K562 (cell line): ENCODE data around the gene DTYMK. TPM values are rescaled to one million over a fixed set of nuclear protein-coding genes. Genes with fewer than 3 reads are reported as not detected.

Source experiments
- DNMT1 ChIP-seq: fragments of 450-650 bp; IDR thresholded peaks from 2 replicates; pipeline ENCODE4 v1.6.1; 2016; ENCODE audit warnings: antibody characterized with exemption, mild to moderate bottlenecking
- E2F8 ChIP-seq: fragments of 450-650 bp; IDR thresholded peaks from 2 replicates; pipeline ENCODE4 v1.7.1; 2018; ENCODE audit warnings: mild to moderate bottlenecking, low read depth; ENCODE audit not compliant: partially characterized antibody
- FIP1L1 ChIP-seq: fragments of 200-400 bp; formaldehyde crosslinking; IDR thresholded peaks from 2 replicates; pipeline ENCODE4 v1.6.1; 2018; ENCODE audit warnings: mild to moderate bottlenecking, low read depth, low read length; ENCODE audit not compliant: poor library complexity, severe bottlenecking
- KAT8 ChIP-seq: fragments of 450-650 bp; IDR thresholded peaks from 2 replicates; pipeline ENCODE4 v1.6.1; 2016; ENCODE audit warnings: low read depth, mild to moderate bottlenecking
- MNT ChIP-seq, 2 experiments: fragments of 450-650 bp; conservative IDR thresholded peaks; 2 replicates each; pipeline ENCODE4 v1.6.1; 2017; ENCODE audit warnings: mild to moderate bottlenecking in 2 of 2, moderate library complexity in 2 of 2
- NCOA6 ChIP-seq: fragments of 450-650 bp; IDR thresholded peaks from 2 replicates; pipeline ENCODE4 v1.6.1; 2017; ENCODE audit warnings: mild to moderate bottlenecking
- NFYB ChIP-seq: IDR thresholded peaks from 2 replicates; pipeline ENCODE4 v1.6.1; 2011; ENCODE audit warnings: mild to moderate bottlenecking, moderate library complexity; ENCODE audit not compliant: insufficient read length; ENCODE audit errors: extremely low read depth
- RAD21 ChIP-seq, 2 experiments: fragments of 250-450 bp in 1 of 2; fragments of 450-650 bp in 1 of 2; sonication (Bioruptor Pico) in 1 of 2; formaldehyde crosslinking in 1 of 2; IDR thresholded peaks in 1 of 2; conservative IDR thresholded peaks in 1 of 2; 2 replicates each; pipeline versions ENCODE4 v1.4.0 to v1.8.0; 2020 to 2022; ENCODE audit warnings: mild to moderate bottlenecking in 2 of 2, moderate library complexity in 1 of 2
- RAD51 ChIP-seq: fragments of 450-650 bp; IDR thresholded peaks from 2 replicates; pipeline ENCODE4 v1.7.1; 2016; ENCODE audit warnings: low read depth, mild to moderate bottlenecking, borderline replicate concordance
- WHSC1 ChIP-seq: IDR thresholded peaks from one replicate; pipeline ENCODE4 v1.6.1; 2012; ENCODE audit warnings: low read length, control low read depth, inconsistent platforms
- ZFPM2 ChIP-seq: fragments of 250-450 bp; sonication (Bioruptor Pico); IDR thresholded peaks from 2 replicates; pipeline ENCODE4 v1.5.1; 2022; ENCODE audit warnings: mild to moderate bottlenecking
- ZFX ChIP-seq: sonication (generic); formaldehyde crosslinking; IDR thresholded peaks from 2 replicates; pipeline ENCODE4 v1.8.0; 2022; ENCODE audit warnings: mild to moderate bottlenecking, missing genetic modification reagents, moderate library complexity
- ZNF280B ChIP-seq: fragments of 250-450 bp; sonication (Bioruptor Pico); IDR thresholded peaks from 2 replicates; pipeline ENCODE4 v1.5.1; 2021; ENCODE audit warnings: mild to moderate bottlenecking
- ZNF444 ChIP-seq: fragments of 250-450 bp; sonication (Bioruptor Pico); IDR thresholded peaks from 2 replicates; pipeline ENCODE4 v1.4.0; 2020; ENCODE audit warnings: mild to moderate bottlenecking, moderate library complexity
- ZNF699 ChIP-seq: fragments of 250-450 bp; sonication (Bioruptor Pico); IDR thresholded peaks from 2 replicates; pipeline ENCODE4 v1.8.0; 2021; ENCODE audit warnings: mild to moderate bottlenecking, moderate library complexity; ENCODE audit not compliant: insufficient replicate concordance
- ZNF707 ChIP-seq: fragments of 250-450 bp; sonication (Bioruptor Pico); conservative IDR thresholded peaks from 2 replicates; pipeline ENCODE4 v1.8.0; 2022; ENCODE audit warnings: inconsistent platforms, mild to moderate bottlenecking, moderate library complexity
- ZNF778 ChIP-seq: fragments of 450-650 bp; formaldehyde crosslinking; IDR thresholded peaks from 2 replicates; pipeline ENCODE4 v1.4.0; 2020; ENCODE audit warnings: mild to moderate bottlenecking, moderate library complexity
- polyA plus RNA-seq, 8 experiments: library from polyadenylated mRNA; depleted of rRNA in 4 of 8; stranded (reverse) in 5 of 8; unstranded in 3 of 8; fragments of >200 nt; fragmentation: Nextera tagmentation in 2 of 8; fragmentation: Illumina TruSeq in 1 of 8; extraction: Ambion mirVana in 2 of 8; extraction: Trizol in 1 of 8; gene quantifications; 2 replicates each; pipeline versions ENCODE4 v1.2.1 to v1.2.3, GENCODE V29; 2011 to 2014; ENCODE audit warnings: inconsistent platforms in 1 of 8, missing spikeins in 1 of 8
- total RNA-seq, 7 experiments: library from RNA; depleted of rRNA in 6 of 7; stranded (reverse); fragments of >200 nt in 6 of 7; fragmentation: Illumina TruSeq in 2 of 7; extraction: Trizol in 2 of 7; gene quantifications; 2 replicates each; pipeline versions ENCODE4 v1.2.1 to v1.2.3, GENCODE V29; 2011 to 2021; ENCODE audit warnings: low replicate concordance in 1 of 7

DTYMK gene
- total and polyA plus RNA-seq, 9 of the 15 experiments (the other 6 are each of a cell fraction or from before 2014, with no cell fraction given): 8.2 to 85.0 (median 47.9) TPM

DNA sequence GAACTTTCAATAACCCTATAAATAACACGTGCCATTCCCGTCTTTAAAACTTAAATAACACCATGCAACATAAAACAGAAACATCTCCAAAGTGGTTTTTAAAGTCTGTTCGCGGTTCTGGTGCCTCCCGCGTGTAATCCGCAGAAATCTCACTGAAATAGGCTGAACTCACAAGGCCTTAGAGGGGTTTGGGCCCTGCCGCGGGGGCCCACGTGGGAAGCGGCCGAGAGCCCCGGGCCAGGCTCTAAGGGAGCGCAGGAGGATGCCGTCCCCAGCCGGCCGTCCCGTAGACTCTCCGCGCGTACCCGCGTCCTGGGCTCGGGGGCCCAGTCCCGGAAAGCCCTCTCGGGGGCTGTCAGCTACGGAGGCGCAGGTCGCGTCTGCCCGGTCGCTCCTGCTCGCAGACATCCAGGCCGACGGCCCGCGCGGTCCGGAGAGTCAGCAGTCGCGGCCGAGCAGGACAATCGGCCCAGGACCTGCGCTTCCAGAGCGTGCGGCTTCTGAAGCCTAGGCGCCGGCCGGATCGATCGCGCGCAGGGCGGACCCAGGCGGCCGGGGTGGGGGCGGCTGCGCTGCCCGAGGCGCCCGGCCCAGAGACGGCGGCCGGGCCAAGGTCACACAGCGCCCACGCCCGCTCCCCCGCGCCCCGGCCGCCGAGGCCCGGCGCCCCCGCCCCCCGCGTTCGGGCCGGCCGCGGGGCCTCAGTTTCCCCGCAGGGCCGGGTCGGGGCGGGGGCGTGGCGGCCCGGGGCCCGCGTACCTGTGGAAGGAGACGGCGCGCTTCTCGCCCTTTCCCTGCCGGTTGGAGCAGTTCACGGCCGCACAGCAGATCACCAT, 50.2 kb downstream of the DTYMK start (continued):
- TF ChIP-seq ZFX (CRISPR knock-in tag): peak; percentile 73
- no peak for TF ChIP-seq KAT8
- TF ChIP-seq ZNF707 (CRISPR knock-in tag): no peak
- TF ChIP-seq ZNF280B: no peak
- no peak for TF ChIP-seq DNMT1
- no peak for TF ChIP-seq NFYB
- TF ChIP-seq WHSC1: no peak
- no peak for TF ChIP-seq ZNF699 (CRISPR knock-in tag)
- no peak for TF ChIP-seq RAD51
- peak; percentile 65 to 68; a peak in 3 of 4 replicates for TF ChIP-seq MNT (conservative IDR thresholded peaks at IDR 0.05)
- no peak for TF ChIP-seq ZFPM2
- no peak for TF ChIP-seq NCOA6
- TF ChIP-seq ZNF444 (CRISPR knock-in tag): no peak
- no peak for TF ChIP-seq ZNF778 (CRISPR knock-in tag)
- no peak for TF ChIP-seq FIP1L1
- no peak for TF ChIP-seq E2F8
- TF ChIP-seq RAD21 (CRISPR knock-in tag; conservative IDR thresholded peaks at IDR 0.05 in 1 of 2, IDR thresholded peaks at IDR 0.05 in 1 of 2): no peak
